ENCODE results near the gene OCSTAMP.

OCSTAMP gene

GRCh38 chr20:46572153-46572552 lies 21.7 kb upstream of the OCSTAMP start:
- no peak overlapping the region for H3K9ac ChIP-seq (ENCODE audit: low read length)
- peaks cover 18% of the 10 kb centered on the region for H3K4me1 ChIP-seq (ENCODE audit: insufficient read depth, low read length)
- H3K4me3 ChIP-seq (ENCODE audit: low read depth in 1 of 2, low read length in 2 of 2) = no peak overlapping the region
- H3K27me3 ChIP-seq (ENCODE audit: control insufficient read depth in 1 of 2, insufficient read depth in 2 of 2, low read length in 2 of 2) = no peaks in the 10 kb centered on the region
- no peaks in the 10 kb centered on the region for H3K36me3 ChIP-seq (ENCODE audit: insufficient read depth, low read length)
- no peak overlapping the region for H3K27ac ChIP-seq (ENCODE audit: low read depth, low read length)
- no peaks in the 10 kb centered on the region for H3K9me3 ChIP-seq (ENCODE audit: low read length)

- Histone ChIP-seq H3K36me3 (ENCODE audit: insufficient read depth, low read length) (no peaks in the 10 kb centered on the region), H3K27ac (ENCODE audit: low read depth, low read length) (no peak overlapping the region), H3K4me3 (ENCODE audit: low read depth in 1 of 2, low read length in 2 of 2) (no peak overlapping the region), H3K9ac (ENCODE audit: low read length) (no peak overlapping the region), H3K27me3 (ENCODE audit: control insufficient read depth in 1 of 2, insufficient read depth in 2 of 2, low read length in 2 of 2) (no peaks in the 10 kb centered on the region), H3K9me3 (ENCODE audit: low read length) (no peaks in the 10 kb centered on the region), H3K4me1 (ENCODE audit: insufficient read depth, low read length) (peaks cover 18% of the 10 kb centered on the region)
Observed at GRCh38 chr20:46571418-46571817, 21.0 kb upstream of the OCSTAMP start.

- Histone ChIP-seq H3K9me3 (ENCODE audit: low read length) (no peaks in the 10 kb centered on the region), H3K4me1 (ENCODE audit: insufficient read depth, low read length) (peaks cover 18% of the 10 kb centered on the region), H3K9ac (ENCODE audit: low read length) (no peak overlapping the region), H3K27ac (ENCODE audit: low read depth, low read length) (no peak overlapping the region), H3K36me3 (ENCODE audit: insufficient read depth, low read length) (no peaks in the 10 kb centered on the region), H3K27me3 (ENCODE audit: control insufficient read depth in 1 of 2, insufficient read depth in 2 of 2, low read length in 2 of 2) (no peaks in the 10 kb centered on the region), H3K4me3 (ENCODE audit: low read depth in 1 of 2, low read length in 2 of 2) (no peak overlapping the region)
Observed at GRCh38 chr20:46570956-46571355, 20.5 kb upstream of the OCSTAMP start.

GRCh38 chr20:46569961-46570360 lies 19.5 kb upstream of the OCSTAMP start:
- peaks cover 18% of the 10 kb centered on the region for H3K4me1 ChIP-seq (ENCODE audit: insufficient read depth, low read length)
- H3K27ac ChIP-seq (ENCODE audit: low read depth, low read length) = no peak overlapping the region
- no peak overlapping the region for H3K9ac ChIP-seq (ENCODE audit: low read length)
- no peaks in the 10 kb centered on the region for H3K9me3 ChIP-seq (ENCODE audit: low read length)
- H3K4me3 ChIP-seq (ENCODE audit: low read depth in 1 of 2, low read length in 2 of 2) = no peak overlapping the region
- no peaks in the 10 kb centered on the region for H3K27me3 ChIP-seq (ENCODE audit: control insufficient read depth in 1 of 2, insufficient read depth in 2 of 2, low read length in 2 of 2)
- H3K36me3 ChIP-seq (ENCODE audit: insufficient read depth, low read length) = no peaks in the 10 kb centered on the region

- Histone ChIP-seq H3K27ac (ENCODE audit: low read depth, low read length) (no peak overlapping the region), H3K36me3 (ENCODE audit: insufficient read depth, low read length) (no peaks in the 10 kb centered on the region)
Observed at GRCh38 chr20:46568570-46569129, 18.2 kb upstream of the OCSTAMP start.

GRCh38 chr20:46566125-46566524 lies 15.7 kb upstream of the OCSTAMP start:
- no peak overlapping the region for H3K9ac ChIP-seq (ENCODE audit: low read length)
- no peak overlapping the region for H3K27ac ChIP-seq (ENCODE audit: low read depth, low read length)
- H3K36me3 ChIP-seq (ENCODE audit: insufficient read depth, low read length) = no peaks in the 10 kb centered on the region
- H3K27me3 ChIP-seq (ENCODE audit: control insufficient read depth in 1 of 2, insufficient read depth in 2 of 2, low read length in 2 of 2) = no peaks in the 10 kb centered on the region
- H3K4me3 ChIP-seq (ENCODE audit: low read depth in 1 of 2, low read length in 2 of 2) = no peak overlapping the region
- H3K4me1 ChIP-seq (ENCODE audit: insufficient read depth, low read length) = peaks cover 17% of the 10 kb centered on the region
- no peaks in the 10 kb centered on the region for H3K9me3 ChIP-seq (ENCODE audit: low read length)

More at GRCh38 chr20:46568570-46569129, 18.2 kb upstream of the OCSTAMP start:
- Histone ChIP-seq H3K27me3 (ENCODE audit: control insufficient read depth in 1 of 2, insufficient read depth in 2 of 2, low read length in 2 of 2) (no peaks in the 10 kb centered on the region), H3K4me1 (ENCODE audit: insufficient read depth, low read length) (peaks cover 18% of the 10 kb centered on the region), H3K4me3 (ENCODE audit: low read depth in 1 of 2, low read length in 2 of 2) (no peak overlapping the region), H3K9ac (ENCODE audit: low read length) (no peak overlapping the region), H3K9me3 (ENCODE audit: low read length) (no peaks in the 10 kb centered on the region)

GRCh38 chr20:46564241-46564957 lies 13.9 kb upstream of the OCSTAMP start:
- no peak overlapping the region for H3K4me3 ChIP-seq (ENCODE audit: low read depth in 1 of 2, low read length in 2 of 2)
- H3K36me3 ChIP-seq (ENCODE audit: insufficient read depth, low read length) = no peaks in the 10 kb centered on the region
- no peaks in the 10 kb centered on the region for H3K27me3 ChIP-seq (ENCODE audit: control insufficient read depth in 1 of 2, insufficient read depth in 2 of 2, low read length in 2 of 2)
- no peaks in the 10 kb centered on the region for H3K9me3 ChIP-seq (ENCODE audit: low read length)
- no peak overlapping the region for H3K9ac ChIP-seq (ENCODE audit: low read length)
- H3K27ac ChIP-seq (ENCODE audit: low read depth, low read length) = no peak overlapping the region
- peaks cover 16% of the 10 kb centered on the region for H3K4me1 ChIP-seq (ENCODE audit: insufficient read depth, low read length)

GRCh38 chr20:46563860-46564221 lies 13.4 kb upstream of the OCSTAMP start:
- no peaks in the 10 kb centered on the region for H3K27me3 ChIP-seq (ENCODE audit: control insufficient read depth in 1 of 2, insufficient read depth in 2 of 2, low read length in 2 of 2)
- H3K4me3 ChIP-seq (ENCODE audit: low read depth in 1 of 2, low read length in 2 of 2) = no peak overlapping the region
- H3K27ac ChIP-seq (ENCODE audit: low read depth, low read length) = no peak overlapping the region
- peaks cover 11% of the 10 kb centered on the region for H3K4me1 ChIP-seq (ENCODE audit: insufficient read depth, low read length)
- H3K36me3 ChIP-seq (ENCODE audit: insufficient read depth, low read length) = no peaks in the 10 kb centered on the region
- H3K9ac ChIP-seq (ENCODE audit: low read length) = no peak overlapping the region
- H3K9me3 ChIP-seq (ENCODE audit: low read length) = no peaks in the 10 kb centered on the region

GRCh38 chr20:46563170-46563859 lies 12.9 kb upstream of the OCSTAMP start:
- no peaks in the 10 kb centered on the region for H3K27me3 ChIP-seq (ENCODE audit: control insufficient read depth in 1 of 2, insufficient read depth in 2 of 2, low read length in 2 of 2)
- H3K4me3 ChIP-seq (ENCODE audit: low read depth in 1 of 2, low read length in 2 of 2) = no peak overlapping the region
- no peak overlapping the region for H3K9ac ChIP-seq (ENCODE audit: low read length)
- no peak overlapping the region for H3K27ac ChIP-seq (ENCODE audit: low read depth, low read length)
- no peaks in the 10 kb centered on the region for H3K9me3 ChIP-seq (ENCODE audit: low read length)
- peaks cover 6% of the 10 kb centered on the region for H3K4me1 ChIP-seq (ENCODE audit: insufficient read depth, low read length)
- H3K36me3 ChIP-seq (ENCODE audit: insufficient read depth, low read length) = no peaks in the 10 kb centered on the region

- H3K9me3 ChIP-seq (ENCODE audit: low read length) = no peaks in the 10 kb centered on the region
- H3K4me3 ChIP-seq (ENCODE audit: low read depth in 1 of 2, low read length in 2 of 2) = peak overlapping the region; percentile 3 to 30
- no peaks in the 10 kb centered on the region for H3K36me3 ChIP-seq (ENCODE audit: insufficient read depth, low read length)
- peak overlapping the region; percentile 24 for H3K27ac ChIP-seq (ENCODE audit: low read depth, low read length)
- H3K9ac ChIP-seq (ENCODE audit: low read length) = no peak overlapping the region
- H3K4me1 ChIP-seq (ENCODE audit: insufficient read depth, low read length) = peaks cover 5% of the 10 kb centered on the region
- H3K27me3 ChIP-seq (ENCODE audit: control insufficient read depth in 1 of 2, insufficient read depth in 2 of 2, low read length in 2 of 2) = no peaks in the 10 kb centered on the region
Observed at GRCh38 chr20:46562373-46563169, 12.1 kb upstream of the OCSTAMP start.

- Histone ChIP-seq H3K4me3 (ENCODE audit: low read depth in 1 of 2, low read length in 2 of 2) (peak overlapping the region; percentile 2 to 3), H3K27ac (ENCODE audit: low read depth, low read length) (peak overlapping the region; percentile 24), H3K9me3 (ENCODE audit: low read length) (no peaks in the 10 kb centered on the region), H3K36me3 (ENCODE audit: insufficient read depth, low read length) (no peaks in the 10 kb centered on the region), H3K27me3 (ENCODE audit: control insufficient read depth in 1 of 2, insufficient read depth in 2 of 2, low read length in 2 of 2) (no peaks in the 10 kb centered on the region), H3K9ac (ENCODE audit: low read length) (no peak overlapping the region), H3K4me1 (ENCODE audit: insufficient read depth, low read length) (peaks cover 5% of the 10 kb centered on the region)
Observed at GRCh38 chr20:46562009-46562372, 11.5 kb upstream of the OCSTAMP start.
